ENCODE measurements around the gene NPAS3. TPM values are rescaled to one million over a fixed set of nuclear protein-coding genes. Genes with fewer than 3 reads are reported as not detected.

The NPAS3 gene
- total RNA-seq, 1 donor from 2014 or later = 6.1 TPM

DNA sequence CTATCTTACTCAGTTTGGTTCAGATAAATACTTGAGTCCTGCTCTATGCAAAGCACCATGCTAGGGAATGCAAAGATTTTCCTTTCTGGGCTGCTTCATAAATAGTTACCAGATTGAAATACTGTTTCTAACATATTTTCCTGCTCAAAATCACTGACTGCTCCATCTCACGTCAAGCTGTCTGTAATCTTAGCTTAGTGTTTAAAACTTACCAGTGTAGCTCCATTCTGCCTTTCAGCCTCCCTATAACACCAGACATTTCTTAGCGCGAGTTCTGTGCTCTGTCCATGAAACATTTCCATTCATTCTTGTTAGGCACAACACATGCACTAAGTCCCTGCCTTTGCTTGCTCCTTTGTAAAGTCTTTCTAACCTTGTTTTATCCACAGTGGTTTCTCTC, 129.4 kb downstream of the NPAS3 start:
- H3K27me3 Mint-ChIP-seq = no peaks in the 10 kb centered on the region
- no peak overlapping the region for H3K27ac Mint-ChIP-seq
- DNase-seq (ENCODE audit: low spot score, unreplicated experiment) = no peak
- TF ChIP-seq, protein P1, sequence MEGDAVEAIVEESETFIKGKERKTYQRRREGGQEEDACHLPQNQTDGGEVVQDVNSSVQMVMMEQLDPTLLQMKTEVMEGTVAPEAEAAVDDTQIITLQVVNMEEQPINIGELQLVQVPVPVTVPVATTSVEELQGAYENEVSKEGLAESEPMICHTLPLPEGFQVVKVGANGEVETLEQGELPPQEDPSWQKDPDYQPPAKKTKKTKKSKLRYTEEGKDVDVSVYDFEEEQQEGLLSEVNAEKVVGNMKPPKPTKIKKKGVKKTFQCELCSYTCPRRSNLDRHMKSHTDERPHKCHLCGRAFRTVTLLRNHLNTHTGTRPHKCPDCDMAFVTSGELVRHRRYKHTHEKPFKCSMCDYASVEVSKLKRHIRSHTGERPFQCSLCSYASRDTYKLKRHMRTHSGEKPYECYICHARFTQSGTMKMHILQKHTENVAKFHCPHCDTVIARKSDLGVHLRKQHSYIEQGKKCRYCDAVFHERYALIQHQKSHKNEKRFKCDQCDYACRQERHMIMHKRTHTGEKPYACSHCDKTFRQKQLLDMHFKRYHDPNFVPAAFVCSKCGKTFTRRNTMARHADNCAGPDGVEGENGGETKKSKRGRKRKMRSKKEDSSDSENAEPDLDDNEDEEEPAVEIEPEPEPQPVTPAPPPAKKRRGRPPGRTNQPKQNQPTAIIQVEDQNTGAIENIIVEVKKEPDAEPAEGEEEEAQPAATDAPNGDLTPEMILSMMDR (IDR thresholded peaks at IDR 0.05; ENCODE audit: unreplicated experiment) = no peak
- no peak overlapping the region for H3K4me3 Mint-ChIP-seq (ENCODE audit: low read depth)
- no peaks in the 10 kb centered on the region for H3K9me3 Mint-ChIP-seq (ENCODE audit: low read depth)
- H3K4me1 Mint-ChIP-seq (ENCODE audit: low read depth) = peaks cover 22% of the 10 kb centered on the region
- H3K36me3 Mint-ChIP-seq (ENCODE audit: insufficient read depth) = no peaks in the 10 kb centered on the region

DNA sequence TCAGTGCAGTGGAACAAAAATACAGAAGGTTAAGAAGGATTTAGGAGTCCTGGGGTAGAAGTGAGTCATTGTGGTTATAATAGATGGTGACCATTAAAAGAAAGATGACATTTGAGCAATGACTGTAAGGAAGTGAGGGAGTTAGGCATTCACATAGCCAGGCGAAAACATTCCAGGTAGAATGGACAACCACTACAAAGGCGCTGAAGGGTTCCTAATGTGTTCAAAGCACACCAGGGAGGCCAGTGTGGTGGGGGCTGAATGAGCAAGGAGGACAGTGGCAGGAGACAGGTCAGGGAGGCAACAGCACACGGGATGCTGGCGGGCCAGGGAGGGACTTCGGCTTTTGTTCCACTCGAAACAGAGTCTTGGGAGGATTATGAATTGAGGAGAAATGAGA, 129.9 kb downstream of the NPAS3 start:
- DNase-seq (ENCODE audit: low spot score, unreplicated experiment) = no peak
- no peak overlapping the region for H3K4me3 Mint-ChIP-seq (ENCODE audit: low read depth)
- H3K27ac Mint-ChIP-seq = no peak overlapping the region
- H3K4me1 Mint-ChIP-seq (ENCODE audit: low read depth) = peaks cover 19% of the 10 kb centered on the region
- TF ChIP-seq, protein P1 (IDR thresholded peaks at IDR 0.05; ENCODE audit: unreplicated experiment) = no peak
- no peaks in the 10 kb centered on the region for H3K9me3 Mint-ChIP-seq (ENCODE audit: low read depth)
- no peaks in the 10 kb centered on the region for H3K36me3 Mint-ChIP-seq (ENCODE audit: insufficient read depth)
- H3K27me3 Mint-ChIP-seq = no peaks in the 10 kb centered on the region

DNA sequence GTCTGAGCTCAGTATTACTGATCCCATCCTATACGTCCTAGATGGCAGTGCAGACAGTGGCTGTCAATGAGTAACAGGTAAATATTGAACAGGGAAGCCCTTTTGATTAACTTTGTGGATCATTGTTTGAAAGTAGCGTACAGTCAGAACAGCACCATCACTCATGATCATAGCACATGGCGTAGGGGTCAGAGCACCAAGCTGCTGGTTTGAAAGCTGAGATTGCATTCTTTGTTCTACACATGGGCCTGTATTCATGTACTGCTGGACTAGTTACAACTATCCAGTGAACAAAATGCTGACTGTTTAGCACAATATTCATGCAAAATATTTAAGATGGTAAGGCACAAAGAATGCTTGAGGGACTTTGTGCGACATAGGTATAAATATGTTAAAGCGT, 131.8 kb downstream of the NPAS3 start:
- no peak for DNase-seq (ENCODE audit: low spot score, unreplicated experiment)
- Mint-ChIP-seq H3K4me3 (ENCODE audit: low read depth) (no peak overlapping the region), H3K27ac (peak overlapping the region; percentile 51), H3K27me3 (no peaks in the 10 kb centered on the region), H3K9me3 (ENCODE audit: low read depth) (no peaks in the 10 kb centered on the region), H3K36me3 (ENCODE audit: insufficient read depth) (no peaks in the 10 kb centered on the region), H3K4me1 (ENCODE audit: low read depth) (peaks cover 19% of the 10 kb centered on the region)
- TF ChIP-seq, protein P1 (IDR thresholded peaks at IDR 0.05; ENCODE audit: unreplicated experiment) = no peak

DNA sequence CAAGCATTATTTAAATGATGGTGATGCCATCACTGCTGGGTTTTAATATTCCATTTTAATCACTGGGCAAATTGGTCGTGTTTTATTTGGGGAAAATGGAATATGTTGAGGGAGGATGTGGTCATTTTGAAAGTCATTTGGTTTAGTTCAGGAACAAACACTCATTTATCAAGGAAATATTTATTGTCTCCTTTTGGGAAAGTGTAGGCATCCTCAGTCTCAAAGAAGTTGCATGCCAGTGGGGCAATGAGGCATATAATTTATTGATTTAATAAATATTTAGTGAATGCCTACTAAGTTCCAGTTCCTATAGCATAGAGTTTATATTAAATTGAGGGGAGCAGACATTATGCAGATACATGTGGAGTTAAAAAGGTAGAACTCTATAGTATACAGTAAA, 134.3 kb downstream of the NPAS3 start:
- Mint-ChIP-seq H3K4me1 (ENCODE audit: low read depth) (peaks cover 21% of the 10 kb centered on the region), H3K4me3 (ENCODE audit: low read depth) (no peak overlapping the region), H3K27ac (no peak overlapping the region), H3K9me3 (ENCODE audit: low read depth) (no peaks in the 10 kb centered on the region), H3K27me3 (no peaks in the 10 kb centered on the region), H3K36me3 (ENCODE audit: insufficient read depth) (no peaks in the 10 kb centered on the region)
- TF ChIP-seq, protein P1 (IDR thresholded peaks at IDR 0.05; ENCODE audit: unreplicated experiment) = no peak
- no peak for DNase-seq (ENCODE audit: low spot score, unreplicated experiment)

DNA sequence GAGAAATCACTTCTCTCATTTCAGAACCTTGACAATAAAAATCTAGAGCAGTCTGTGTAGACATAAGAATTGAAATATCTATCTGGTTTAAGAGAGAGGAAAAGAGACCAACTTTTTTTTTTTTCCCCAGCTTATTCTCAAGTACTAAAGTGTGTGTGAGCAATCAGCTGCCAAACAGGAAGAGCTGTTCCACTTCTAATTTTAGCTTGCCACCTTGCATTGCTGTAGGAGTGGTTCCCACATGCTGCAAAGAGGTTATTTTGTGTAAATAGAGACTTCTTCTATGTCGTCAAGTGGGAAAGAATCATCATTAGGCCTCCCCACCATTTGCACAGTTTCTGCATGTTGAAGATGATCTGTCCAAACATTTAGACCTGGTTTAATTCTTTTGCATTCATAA, 142.6 kb downstream of the NPAS3 start:
- TF ChIP-seq, protein P1 (IDR thresholded peaks at IDR 0.05; ENCODE audit: unreplicated experiment) = no peak
- peaks cover 5% of the 10 kb centered on the region for H3K4me1 Mint-ChIP-seq (ENCODE audit: low read depth)
- H3K27me3 Mint-ChIP-seq = no peaks in the 10 kb centered on the region
- DNase-seq (ENCODE audit: low spot score, unreplicated experiment) = no peak
- no peak overlapping the region for H3K27ac Mint-ChIP-seq
- no peak overlapping the region for H3K4me3 Mint-ChIP-seq (ENCODE audit: low read depth)
- peaks cover 3% of the 10 kb centered on the region for H3K9me3 Mint-ChIP-seq (ENCODE audit: low read depth)
- H3K36me3 Mint-ChIP-seq (ENCODE audit: insufficient read depth) = no peaks in the 10 kb centered on the region

Data from progenitor cell of endocrine pancreas (in vitro differentiated cells).